ENCODE results near the gene LHPP.

Gene LHPP

GRCh38 chr10:124602121-124602561 lies 140.5 kb downstream of the LHPP start:
- TF ChIP-seq CTCF (conservative IDR thresholded peaks at IDR 0.05; ENCODE audit: low read length), result no peak
- no peak for DNase-seq (ENCODE audit: low read depth)
- H3K4me3 ChIP-seq (ENCODE audit: low read length), result no peak overlapping the region

- no peak for TF ChIP-seq CTCF (conservative IDR thresholded peaks at IDR 0.05; ENCODE audit: low read length)
- no peak for DNase-seq (ENCODE audit: low read depth)
- H3K4me3 ChIP-seq (ENCODE audit: low read length), result no peak overlapping the region
Measured at GRCh38 chr10:124602646-124603365, 141.2 kb downstream of the LHPP start.

DNA sequence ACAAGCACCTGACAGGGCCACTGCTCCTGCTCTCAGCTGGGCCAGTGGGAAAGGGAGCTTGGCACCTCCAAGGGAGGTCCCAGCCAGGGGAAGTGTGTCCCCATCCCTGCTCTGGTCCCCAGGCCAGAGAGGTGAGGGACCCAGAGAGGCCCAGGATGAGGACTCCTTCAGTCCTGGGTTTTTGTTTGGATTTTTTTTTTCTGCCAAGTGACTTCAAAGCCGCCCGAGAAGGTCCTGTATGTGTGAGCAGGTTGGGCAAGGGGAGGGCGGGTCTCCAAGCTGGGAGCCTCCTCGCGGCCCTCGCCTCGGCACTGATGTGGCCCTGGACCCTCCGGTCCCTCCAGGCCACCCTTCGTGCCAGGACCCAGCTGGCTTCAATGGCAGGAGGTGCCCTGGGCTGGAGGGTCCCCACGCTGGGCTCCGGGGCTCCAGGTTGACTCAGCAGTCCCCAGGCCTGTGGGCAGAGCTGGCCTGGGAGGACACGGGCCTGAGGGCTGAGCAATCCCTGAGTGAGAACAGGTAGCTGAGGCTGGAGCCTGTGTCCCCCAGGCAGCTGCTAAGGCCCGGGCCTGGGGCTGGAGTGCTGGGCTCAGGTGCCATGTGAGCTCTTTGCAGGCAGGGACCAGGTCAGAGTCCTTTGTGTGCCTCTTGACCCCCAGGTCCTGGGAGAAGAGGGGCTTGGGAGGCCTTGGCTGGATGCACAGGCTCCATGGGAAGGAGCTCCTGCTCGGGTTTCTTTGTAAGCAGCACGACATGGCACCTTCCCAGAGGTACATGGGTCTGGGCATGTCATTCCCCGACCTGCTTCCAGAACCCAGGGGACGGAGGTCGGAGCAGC lies 142.0 kb downstream of the LHPP start:
- no peak for DNase-seq (ENCODE audit: low read depth)
- no peak overlapping the region for H3K4me3 ChIP-seq (ENCODE audit: low read length)

DNA sequence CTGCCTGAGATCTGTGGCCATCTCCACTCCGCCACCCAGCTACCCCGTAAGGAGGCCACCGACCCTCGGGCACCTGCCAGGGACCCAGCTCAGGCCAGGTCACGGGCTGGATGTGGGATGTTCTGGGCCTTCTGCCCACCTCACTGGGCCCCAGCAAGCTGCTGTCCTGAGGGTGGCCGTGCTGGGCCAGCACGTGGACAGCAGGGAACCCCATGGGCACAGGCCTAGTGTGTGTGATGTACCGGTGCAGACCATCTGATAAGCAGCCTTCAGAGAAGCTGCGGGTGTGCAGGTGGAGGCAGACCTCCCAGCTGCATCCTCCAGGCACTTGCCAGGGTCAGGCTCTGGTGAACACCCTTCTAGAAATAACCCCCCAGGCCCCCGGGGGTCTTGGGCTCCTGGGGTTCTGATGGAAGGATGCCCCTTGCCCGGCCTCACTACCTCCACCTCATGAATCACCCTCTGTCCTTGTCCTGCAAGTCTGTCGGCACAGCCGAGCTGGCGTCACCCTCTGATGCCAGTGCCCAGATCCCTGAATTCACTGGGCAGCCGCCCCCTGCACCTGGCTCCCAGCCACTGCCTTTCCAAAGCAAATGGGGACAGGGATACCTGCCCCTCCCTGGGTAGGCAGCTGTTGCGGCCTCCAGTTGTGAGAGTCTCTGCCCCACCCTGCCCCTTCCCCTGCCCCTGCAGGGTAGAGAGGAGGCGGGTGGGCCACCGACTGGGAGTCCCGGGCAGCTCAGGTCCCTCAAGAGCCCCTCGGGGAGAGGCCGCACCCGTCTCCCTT lies 142.8 kb downstream of the LHPP start:
- no peak for DNase-seq (ENCODE audit: low read depth)
- H3K4me3 ChIP-seq (ENCODE audit: low read length), result no peak overlapping the region
- no peak for TF ChIP-seq CTCF (conservative IDR thresholded peaks at IDR 0.05; ENCODE audit: low read length)

More for the DNA sequence above, 142.0 kb downstream of the LHPP start:
- TF ChIP-seq CTCF (conservative IDR thresholded peaks at IDR 0.05; ENCODE audit: low read length), result no peak

- H3K4me3 ChIP-seq (ENCODE audit: low read length), result no peak overlapping the region
- DNase-seq (ENCODE audit: low read depth), result no peak
- TF ChIP-seq CTCF (conservative IDR thresholded peaks at IDR 0.05; ENCODE audit: low read length), result no peak
Measured at GRCh38 chr10:124605001-124605370, 143.4 kb downstream of the LHPP start.

DNA sequence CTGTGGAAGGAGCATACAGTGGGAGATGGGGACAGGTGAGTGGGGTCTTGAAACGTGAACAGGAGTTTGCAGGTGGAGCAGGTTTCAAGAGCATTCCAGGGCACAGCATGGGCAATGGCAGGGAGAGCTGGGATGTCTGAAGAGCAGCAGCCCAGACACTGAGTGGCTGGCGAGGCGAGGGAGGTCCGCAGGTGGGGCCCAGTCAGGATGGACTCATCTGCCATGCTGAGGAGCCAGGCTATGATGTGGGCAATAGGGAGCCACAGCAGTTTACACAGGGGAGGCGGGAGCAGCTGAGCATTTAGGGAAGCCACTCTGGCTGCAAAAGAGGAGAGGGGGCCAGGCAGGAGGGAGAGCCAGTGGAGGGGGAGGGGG lies 143.8 kb downstream of the LHPP start:
- no peak for TF ChIP-seq CTCF (conservative IDR thresholded peaks at IDR 0.05; ENCODE audit: low read length)
- DNase-seq (ENCODE audit: low read depth), result no peak
- H3K4me3 ChIP-seq (ENCODE audit: low read length), result no peak overlapping the region

Data from AG10803 (cell line).